ENCODE results near the gene FRMD3. TPM values are rescaled to one million over a fixed set of nuclear protein-coding genes. Genes with fewer than 3 reads are reported as not detected.

FRMD3 gene
- total and polyA plus RNA-seq, 8 donors, result 1.0 to 3.7 (median 2.3) TPM

- H3K36me3 ChIP-seq, result no peaks in the 10 kb centered on the region
- ATAC-seq (no peak), DNase-seq (no peak)
- no peaks in the 10 kb centered on the region for H3K27me3 ChIP-seq
- intact Hi-C loops (cut with DNase I), result no loop called here
- no peak overlapping the region for H3K4me3 ChIP-seq
- TF ChIP-seq CTCF (IDR thresholded peaks at IDR 0.05), result no peak
- no peaks in the 10 kb centered on the region for H3K9me3 ChIP-seq
- H3K4me1 ChIP-seq, result peaks cover 13 to 37% of the 10 kb centered on the region in 2 donors
- peak overlapping the region in 1 of 2 donors; percentile 70 for H3K27ac ChIP-seq
Measured at GRCh38 chr9:83433846-83434245, 104.4 kb downstream of the FRMD3 start.

GRCh38 chr9:83432877-83433550 lies 105.2 kb downstream of the FRMD3 start:
- Histone ChIP-seq H3K27me3 (no peaks in the 10 kb centered on the region), H3K27ac (peak overlapping the region in 1 of 2 donors; percentile 70), H3K4me1 (peaks cover 13 to 37% of the 10 kb centered on the region in 2 donors), H3K9me3 (no peaks in the 10 kb centered on the region), H3K4me3 (no peak overlapping the region), H3K36me3 (no peaks in the 10 kb centered on the region)
- ATAC-seq, result no peak
- DNase-seq, result no peak
- intact Hi-C loops (cut with DNase I), result no loop called here
- TF ChIP-seq CTCF (IDR thresholded peaks at IDR 0.05), result no peak

- H3K27ac ChIP-seq, result peak overlapping the region in 1 of 2 donors; percentile 39
- H3K4me3 ChIP-seq, result no peak overlapping the region
- no peaks in the 10 kb centered on the region for H3K27me3 ChIP-seq
- DNase-seq (peak in 1 of 4 donors; percentile 61), ATAC-seq (peak; percentile 84)
- peaks cover 13 to 37% of the 10 kb centered on the region in 2 donors for H3K4me1 ChIP-seq
- TF ChIP-seq CTCF (IDR thresholded peaks at IDR 0.05), result no peak
- no peaks in the 10 kb centered on the region for H3K9me3 ChIP-seq
- intact Hi-C loops (cut with DNase I), result no loop called here
- H3K36me3 ChIP-seq, result no peaks in the 10 kb centered on the region
Measured at GRCh38 chr9:83432104-83432627, 106.0 kb downstream of the FRMD3 start.

GRCh38 chr9:83431101-83432060 lies 106.8 kb downstream of the FRMD3 start:
- ATAC-seq (peak; percentile 74), DNase-seq (peak in 1 of 4 donors; percentile 41)
- intact Hi-C loops (cut with DNase I), result no loop called here
- Histone ChIP-seq H3K4me3 (no peak overlapping the region), H3K4me1 (peaks cover 13 to 37% of the 10 kb centered on the region in 2 donors), H3K27me3 (no peaks in the 10 kb centered on the region), H3K9me3 (no peaks in the 10 kb centered on the region), H3K36me3 (no peaks in the 10 kb centered on the region), H3K27ac (peak overlapping the region in 1 of 2 donors; percentile 39)
- TF ChIP-seq CTCF (IDR thresholded peaks at IDR 0.05), result no peak

GRCh38 chr9:83430681-83431080 lies 107.5 kb downstream of the FRMD3 start:
- TF ChIP-seq CTCF (IDR thresholded peaks at IDR 0.05), result no peak
- intact Hi-C loops (cut with DNase I), result no loop called here
- H3K27ac ChIP-seq, result no peak overlapping the region
- no peaks in the 10 kb centered on the region for H3K27me3 ChIP-seq
- no peaks in the 10 kb centered on the region for H3K9me3 ChIP-seq
- no peaks in the 10 kb centered on the region for H3K36me3 ChIP-seq
- ATAC-seq (no peak), DNase-seq (no peak)
- peaks cover 13 to 37% of the 10 kb centered on the region in 2 donors for H3K4me1 ChIP-seq
- no peak overlapping the region for H3K4me3 ChIP-seq

Measured in left lung (tissue), 10 donors.